OCI-LY7 (cell line): Measurements from ENCODE around the gene CETN2. TPM values are rescaled to one million over a fixed set of nuclear protein-coding genes. Genes with fewer than 3 reads are reported as not detected.

Experiments used
- BruUV-seq: library from RNA; stranded (reverse); fragments of 400-500 nt; replicated peaks from 2 replicates; lab custom pipeline; 2021; lab: Mats Ljungman, UMichigan
- CTCF ChIA-PET: fragments of 300-600 bp; sonication (Branson Sonifier 250); formaldehyde crosslinking; loops from one replicate; lab custom pipeline; 2022; ENCODE audit warnings: antibody characterized with exemption; ENCODE audit not compliant: unreplicated experiment; lab: Charles Lee
- POLR2A ChIA-PET: fragments of 300-600 bp; sonication (Branson Sonifier 250); formaldehyde crosslinking; loops from one replicate; lab custom pipeline; 2022; ENCODE audit warnings: antibody characterized with exemption; lab: Charles Lee
- DNase-seq: peaks from one replicate; pipeline ENCODE4 v3.0.0-alpha.2; 2015; ENCODE audit warnings: low spot score
- H2AFZ ChIP-seq: fragments of 200-600 bp; sonication (generic), shearing (Covaris generic); 2 replicates; pipeline ENCODE4 v1.6.1; 2014; ENCODE audit warnings: mild to moderate bottlenecking, antibody characterized with exemption, low read length, moderate library complexity
- H3K27ac ChIP-seq: fragments of 200-600 bp; sonication (generic); 2 replicates; pipeline ENCODE4 v1.5.1; 2014; ENCODE audit warnings: mixed run types, low read depth, mild to moderate bottlenecking, moderate library complexity, low read length, inconsistent platforms; ENCODE audit not compliant: poor library complexity, severe bottlenecking
- H3K36me3 ChIP-seq: fragments of 200-600 bp; sonication (generic); 2 replicates; pipeline ENCODE4 v1.6.1; 2014; ENCODE audit warnings: mild to moderate bottlenecking, antibody characterized with exemption, low read length, moderate library complexity, mixed read lengths; ENCODE audit not compliant: insufficient read depth
- H3K4me1 ChIP-seq: fragments of 200-600 bp; sonication (generic); 2 replicates; pipeline ENCODE4 v1.5.1; 2014; ENCODE audit warnings: mild to moderate bottlenecking, low read length; ENCODE audit not compliant: insufficient read depth, poor library complexity, severe bottlenecking
- H3K4me2 ChIP-seq: fragments of 200-600 bp; sonication (generic); 2 replicates; pipeline ENCODE4 v1.6.1; 2014; ENCODE audit warnings: mild to moderate bottlenecking, low read length
- H3K4me3 ChIP-seq: fragments of 200-600 bp; sonication (generic); 2 replicates; pipeline ENCODE4 v1.5.1; 2014; ENCODE audit warnings: mild to moderate bottlenecking, low read depth, low read length; ENCODE audit not compliant: poor library complexity, severe bottlenecking
- H3K79me2 ChIP-seq: fragments of 200-600 bp; sonication (generic); 2 replicates; pipeline ENCODE4 v1.6.1; 2016; ENCODE audit warnings: low read depth, mild to moderate bottlenecking, low read length, moderate library complexity, mixed read lengths; ENCODE audit not compliant: insufficient read depth
- H3K9me2 ChIP-seq: fragments of 200-600 bp; sonication (generic); 2 replicates; pipeline ENCODE4 v1.6.1; 2016; ENCODE audit warnings: mild to moderate bottlenecking, low read length, mixed read lengths; ENCODE audit not compliant: insufficient read depth
- H3K9me3 ChIP-seq: fragments of 200-600 bp; sonication (generic); 2 replicates; pipeline ENCODE4 v1.6.1; 2014; ENCODE audit warnings: mild to moderate bottlenecking, mixed run types, low read length, mixed read lengths
- H4K20me1 ChIP-seq: fragments of 200-600 bp; sonication (generic); 2 replicates; pipeline ENCODE4 v1.6.1; 2014; ENCODE audit warnings: mild to moderate bottlenecking, antibody characterized with exemption, low read length, moderate library complexity, mixed read lengths; ENCODE audit not compliant: insufficient read depth
- CTCF ChIP-seq: fragments of 200-600 bp; sonication (generic); conservative IDR thresholded peaks from 2 replicates; pipeline ENCODE4 v1.5.1; 2014; ENCODE audit warnings: mild to moderate bottlenecking, antibody characterized with exemption, low read length, moderate library complexity, mixed read lengths
- EZH2phosphoT487 ChIP-seq: fragments of 200-600 bp; sonication (generic); IDR thresholded peaks from 2 replicates; pipeline ENCODE4 v1.6.1; 2018; ENCODE audit warnings: low read depth, borderline replicate concordance, mild to moderate bottlenecking, mixed run types, antibody characterized with exemption, low read length, moderate library complexity, mixed read lengths
- intact Hi-C: fragments of 100-400 bp; cut with micrococcal nuclease; formaldehyde crosslinking; loops from one replicate; pipeline ENCODE4 v1.10.0; 2022; ENCODE audit not compliant: unreplicated experiment
- total RNA-seq, 2 experiments: library from RNA; depleted of rRNA in 1 of 2; stranded (reverse); fragments of >200 nt in 1 of 2; shearing (Covaris generic) in 1 of 2; gene quantifications; 2 replicates each; pipeline ENCODE4 v1.2.3, GENCODE V29; 2014 to 2022

Gene CETN2
- total RNA-seq, 2 experiments from 2014 or later = 9.4 to 15.6 TPM

GRCh38 chrX:152876931-152877840, 46.6 kb upstream of the CETN2 start:
- no peaks in the 10 kb centered on the region for H3K79me2 ChIP-seq
- H3K9me2 ChIP-seq = no peaks in the 10 kb centered on the region
- CTCF ChIA-PET = no interaction called here
- POLR2A ChIA-PET = no interaction called here
- no peak for DNase-seq
- no peak overlapping the region for H3K4me3 ChIP-seq
- H4K20me1 ChIP-seq = no peaks in the 10 kb centered on the region
- TF ChIP-seq EZH2phosphoT487 = no peak
- TF ChIP-seq CTCF = no peak
- H3K9me3 ChIP-seq = no peaks in the 10 kb centered on the region
- no peaks in the 10 kb centered on the region for H3K4me1 ChIP-seq
- H3K4me2 ChIP-seq = no peak overlapping the region
- no peak overlapping the region for H3K27ac ChIP-seq
- no TSS peak for BruUV-seq
- intact Hi-C loops = no loop called here
- no peak overlapping the region for H2AFZ ChIP-seq
- H3K36me3 ChIP-seq = no peaks in the 10 kb centered on the region

GRCh38 chrX:152873361-152873760, 42.8 kb upstream of the CETN2 start:
- H2AFZ ChIP-seq = no peak overlapping the region
- H3K4me1 ChIP-seq = no peaks in the 10 kb centered on the region
- POLR2A ChIA-PET = interaction anchor here (1.5 kb wide), 1 partner anchor 11 kb away, joined by 4 read pairs; no protein-coding TSS in a partner anchor
- H3K9me3 ChIP-seq = no peaks in the 10 kb centered on the region
- H4K20me1 ChIP-seq = no peaks in the 10 kb centered on the region
- H3K79me2 ChIP-seq = no peaks in the 10 kb centered on the region
- peaks cover 5% of the 10 kb centered on the region; the same call in 1 of the 2 replicates for H3K36me3 ChIP-seq
- H3K9me2 ChIP-seq = no peaks in the 10 kb centered on the region
- H3K4me3 ChIP-seq = no peak overlapping the region
- no peak overlapping the region for H3K4me2 ChIP-seq
- no peak overlapping the region for H3K27ac ChIP-seq
- intact Hi-C loops = no loop called here
- no peak for TF ChIP-seq EZH2phosphoT487
- TF ChIP-seq CTCF = no peak
- no peak for DNase-seq
- BruUV-seq = no TSS peak
- CTCF ChIA-PET = no interaction called here

- H3K4me2 ChIP-seq = no peak overlapping the region
- POLR2A ChIA-PET = interaction anchor here (1.5 kb wide), 1 partner anchor 12 kb away, joined by 4 read pairs; no protein-coding TSS in a partner anchor
- peaks cover 5% of the 10 kb centered on the region; the same call in 1 of the 2 replicates for H3K36me3 ChIP-seq
- no peak overlapping the region for H3K27ac ChIP-seq
- CTCF ChIA-PET = no interaction called here
- no TSS peak for BruUV-seq
- no peaks in the 10 kb centered on the region for H3K79me2 ChIP-seq
- intact Hi-C loops = no loop called here
- H2AFZ ChIP-seq = no peak overlapping the region
- TF ChIP-seq EZH2phosphoT487 = no peak
- TF ChIP-seq CTCF = no peak
- no peaks in the 10 kb centered on the region for H3K4me1 ChIP-seq
- DNase-seq = no peak
- no peak overlapping the region for H3K4me3 ChIP-seq
- no peaks in the 10 kb centered on the region for H3K9me2 ChIP-seq
- H3K9me3 ChIP-seq = no peaks in the 10 kb centered on the region
- H4K20me1 ChIP-seq = no peaks in the 10 kb centered on the region
These were observed 42.0 kb upstream of the CETN2 start for GRCh38 chrX:152872522-152872921.
